Umbilical cord (tissue), 2 donors: Measurements from ENCODE around the gene RPS6KC1. TPM values are rescaled to one million over a fixed set of nuclear protein-coding genes. Genes with fewer than 3 reads are reported as not detected.
"Not testable (repeated sequence)": the region's sequence is repeated elsewhere in the genome, so short reads cannot be mapped to it uniquely, and the experiment has no call there.

ENCODE experiments used
- DNase-seq: peaks from one replicate; pipeline ENCODE4 v3.0.0-alpha.2; 2015; ENCODE audit warnings: low spot score
- total RNA-seq: library from RNA; depleted of rRNA; stranded (reverse); fragments of >200 nt; gene quantifications from one replicate; pipeline ENCODE4 v1.2.3, GENCODE V29; 2014; ENCODE audit warnings: low replicate concordance; ENCODE audit not compliant: insufficient read depth

RPS6KC1 gene
- total RNA-seq, 1 donor from 2014 or later = 45.5 TPM

DNA sequence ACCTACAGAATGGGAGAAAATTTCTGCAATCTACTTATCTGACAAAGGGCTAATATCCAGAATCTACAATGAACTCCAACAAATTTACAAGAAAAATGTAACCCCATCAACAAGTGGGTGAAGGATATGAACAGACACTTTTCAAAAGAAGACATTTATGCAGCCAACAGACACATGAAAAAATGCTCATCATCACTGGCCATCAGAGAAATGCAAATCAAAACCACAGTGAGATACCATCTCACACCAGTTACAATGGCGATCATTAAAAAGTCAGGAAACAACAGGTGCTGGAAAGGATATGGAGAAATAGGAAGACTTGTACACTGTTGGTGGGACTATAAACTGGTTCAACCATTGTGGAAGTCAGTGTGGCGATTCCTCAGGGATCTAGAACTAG lies 168.0 kb downstream of the RPS6KC1 start:
- not testable (repeated sequence) for DNase-seq

- no peak for DNase-seq
Measured at GRCh38 chr1:213221209-213221608, 170.2 kb downstream of the RPS6KC1 start.

GRCh38 chr1:213227458-213227857 lies 176.4 kb downstream of the RPS6KC1 start:
- no peak for DNase-seq

GRCh38 chr1:213231795-213232231 lies 180.8 kb downstream of the RPS6KC1 start:
- no peak for DNase-seq

- DNase-seq = no peak
Measured at GRCh38 chr1:213242883-213243282, 191.8 kb downstream of the RPS6KC1 start.

DNA sequence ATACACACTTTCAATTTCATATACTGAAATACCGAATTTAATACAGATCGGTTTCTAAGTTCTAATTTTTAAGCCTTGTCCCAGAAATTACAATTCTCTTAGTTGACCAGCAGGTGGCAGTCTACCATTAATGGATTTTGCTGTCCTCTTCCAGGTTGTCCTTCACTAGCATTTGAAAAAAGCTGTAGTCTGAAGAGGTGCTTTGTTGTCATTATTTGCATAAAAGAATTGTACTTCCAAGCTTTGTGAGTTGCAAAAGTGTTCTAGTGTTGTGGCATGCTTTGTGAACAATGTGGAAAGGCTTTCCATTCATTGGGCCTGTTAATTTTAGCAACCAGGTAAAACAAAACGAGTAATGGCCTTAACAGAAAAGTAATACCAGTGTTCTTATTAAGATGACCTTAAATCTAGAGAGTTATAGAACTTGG lies 193.6 kb downstream of the RPS6KC1 start:
- peak; percentile 38 for DNase-seq

DNA sequence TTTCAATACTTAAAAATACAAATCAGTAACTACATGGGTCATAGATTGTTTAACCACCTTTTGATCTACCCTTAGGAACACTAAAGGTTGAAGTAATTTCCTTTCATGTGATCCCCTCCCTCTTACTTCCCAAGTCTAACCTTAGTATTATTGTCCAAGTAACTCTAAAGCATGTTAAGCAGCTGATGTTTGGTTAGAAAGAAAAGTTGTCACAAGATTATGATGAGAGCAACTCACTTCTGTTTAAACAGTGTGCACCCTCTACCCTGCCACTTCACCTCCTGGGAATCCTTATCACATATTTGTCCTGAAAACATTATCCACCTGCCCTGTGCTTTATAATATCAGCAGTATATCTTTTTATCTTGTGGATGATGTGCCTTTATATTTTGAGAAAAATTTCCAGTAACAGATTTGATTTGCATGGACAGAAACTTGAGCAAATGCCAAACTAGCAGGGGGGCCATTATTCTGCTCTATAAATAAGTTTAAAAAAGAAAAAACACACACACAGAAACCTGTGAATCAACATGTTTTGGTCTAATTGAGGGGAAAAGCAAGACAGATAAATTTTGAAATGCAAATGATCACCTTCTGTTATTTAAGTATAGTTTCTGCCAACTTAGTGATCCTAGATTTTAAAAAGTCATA lies 194.3 kb downstream of the RPS6KC1 start:
- no peak for DNase-seq

GRCh38 chr1:213247038-213247437 lies 196.0 kb downstream of the RPS6KC1 start:
- DNase-seq = no peak

- DNase-seq = no peak
Measured at GRCh38 chr1:213249395-213249794, 198.4 kb downstream of the RPS6KC1 start.

GRCh38 chr1:213250041-213250440 lies 199.0 kb downstream of the RPS6KC1 start:
- DNase-seq = no peak

DNA sequence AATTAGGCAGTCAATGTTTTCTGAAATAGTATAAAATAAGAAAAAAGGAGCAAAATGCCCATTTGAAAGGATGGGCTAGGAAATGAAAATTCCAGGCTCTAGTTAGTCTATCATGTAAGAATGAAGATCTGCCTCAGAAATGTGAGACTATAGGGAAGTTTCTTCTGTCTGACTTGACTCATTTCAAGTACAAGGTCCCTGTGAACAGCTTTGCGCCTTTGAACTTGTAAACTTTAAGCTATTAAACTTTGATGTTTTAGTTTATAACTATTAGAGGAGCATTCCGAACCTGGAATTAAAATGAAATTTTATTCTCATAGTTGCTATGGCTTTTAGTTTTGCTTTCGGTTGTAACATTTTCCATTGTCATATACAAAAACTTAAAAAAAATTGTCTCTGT lies 199.4 kb downstream of the RPS6KC1 start:
- DNase-seq = no peak

- peak; percentile 25 for DNase-seq
Measured at GRCh38 chr1:213251972-213252371, 200.9 kb downstream of the RPS6KC1 start.

- DNase-seq = no peak
Measured at GRCh38 chr1:213256438-213257087, 205.5 kb downstream of the RPS6KC1 start.

DNA sequence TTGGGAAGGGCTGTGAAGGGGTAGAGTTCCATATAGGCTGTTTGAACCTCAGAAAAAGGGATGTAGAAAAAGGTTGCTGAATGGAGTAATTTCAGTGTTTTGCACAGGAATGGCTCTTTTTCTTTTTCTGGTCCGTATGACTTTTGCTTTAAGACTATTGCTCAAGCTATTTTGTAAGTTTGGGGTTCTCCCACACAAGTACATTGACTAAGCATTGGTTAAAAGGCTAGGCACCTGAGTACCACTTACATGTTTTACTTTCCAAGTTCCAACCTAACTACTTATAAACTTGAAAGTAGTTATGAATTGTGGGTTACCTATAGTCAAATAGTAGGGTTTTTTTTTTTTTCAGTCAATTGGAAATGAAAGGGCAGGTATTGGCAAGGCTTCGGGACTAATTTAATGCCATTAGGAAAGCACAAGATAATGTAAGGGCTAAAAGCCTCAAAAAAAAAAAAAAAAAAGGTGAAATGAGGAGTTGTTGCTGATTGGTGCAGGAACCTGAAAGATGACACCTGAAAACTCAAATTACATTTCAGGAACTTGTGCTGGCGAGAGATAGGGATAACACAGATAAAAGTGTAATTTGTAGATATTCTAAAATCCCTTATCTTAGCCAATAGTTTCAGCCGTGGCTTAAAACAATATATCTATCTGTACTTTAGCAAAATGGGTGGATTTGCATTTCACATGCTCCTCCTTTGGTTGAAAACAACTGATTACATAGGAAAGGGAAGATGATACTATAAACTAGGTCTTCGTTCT lies 209.5 kb downstream of the RPS6KC1 start:
- DNase-seq = no peak

GRCh38 chr1:213264531-213264930 lies 213.5 kb downstream of the RPS6KC1 start:
- no peak for DNase-seq

GRCh38 chr1:213266983-213267772 lies 216.1 kb downstream of the RPS6KC1 start:
- no peak for DNase-seq

GRCh38 chr1:213268221-213268620 lies 217.2 kb downstream of the RPS6KC1 start:
- DNase-seq = no peak

GRCh38 chr1:213269829-213270228 lies 218.8 kb downstream of the RPS6KC1 start:
- DNase-seq = no peak

DNA sequence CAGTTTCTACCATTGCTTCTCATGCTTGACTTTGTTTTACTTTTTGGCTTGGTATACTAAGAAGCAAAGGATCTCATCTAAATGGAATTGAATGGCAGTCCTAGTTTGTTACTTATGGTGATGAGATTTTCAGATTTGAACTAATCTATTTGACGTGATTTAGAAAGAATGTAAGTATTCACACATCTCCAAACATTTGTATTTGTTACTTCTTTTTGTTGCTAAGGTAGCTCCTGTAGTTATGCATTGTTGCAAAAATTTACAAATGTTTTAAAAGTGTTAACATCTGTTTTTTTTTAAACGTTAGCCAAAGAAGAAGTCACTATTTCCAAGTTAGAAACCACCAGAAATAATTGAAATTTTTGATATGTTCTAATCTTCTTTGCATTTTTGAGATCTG lies 222.5 kb downstream of the RPS6KC1 start:
- DNase-seq = no peak

GRCh38 chr1:213274140-213274539 lies 223.1 kb downstream of the RPS6KC1 start:
- DNase-seq = no peak

DNA sequence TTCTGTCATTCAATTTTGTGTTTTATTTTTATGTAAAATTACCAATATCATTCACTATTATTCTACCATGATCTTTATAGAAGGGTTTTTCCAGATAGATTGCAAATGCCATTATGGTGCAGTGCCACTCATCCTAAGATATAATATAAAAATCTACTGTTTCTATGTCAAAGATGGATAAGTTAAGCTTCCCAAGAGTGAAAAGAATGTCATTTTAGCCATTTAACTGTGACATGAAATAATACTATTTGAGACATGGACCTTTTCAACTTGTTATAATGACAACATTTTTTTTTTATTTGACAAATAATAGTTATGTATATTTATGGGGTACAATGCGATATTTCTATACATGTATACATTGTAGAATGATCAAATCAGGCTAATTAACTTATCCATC lies 224.3 kb downstream of the RPS6KC1 start:
- no peak for DNase-seq

GRCh38 chr1:213276236-213276635 lies 225.2 kb downstream of the RPS6KC1 start:
- DNase-seq = no peak
